ENCODE data around the gene MARCHF7.

DNA sequence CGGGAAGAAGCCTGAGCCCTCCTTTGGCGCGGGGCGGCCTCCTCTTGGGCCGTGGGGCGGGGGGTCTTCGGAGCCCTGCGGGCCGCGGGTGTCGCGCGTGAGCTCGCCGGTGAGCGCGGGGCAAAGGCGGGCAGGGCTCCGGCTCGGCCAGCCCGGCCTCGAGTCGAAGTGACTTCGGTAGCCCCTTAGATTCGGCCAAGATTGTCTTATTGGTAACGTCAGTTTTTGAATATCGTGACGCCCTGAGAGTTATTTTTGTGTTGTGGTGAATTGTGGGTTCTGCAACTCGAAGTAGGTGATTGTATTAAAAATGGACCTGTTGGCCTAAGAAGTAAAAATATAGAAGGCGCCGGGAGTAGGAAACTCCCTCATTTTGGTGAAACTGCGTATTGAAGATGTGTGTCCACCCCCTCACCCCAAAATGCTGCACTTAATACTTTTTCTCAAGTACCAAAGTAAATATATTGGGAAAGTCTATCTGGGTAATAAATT, 669 bp downstream of the MARCHF7 start:
- TF ChIP-seq YY1 (IDR thresholded peaks at IDR 0.05; ENCODE audit: insufficient read depth, insufficient read length) (no peak), ZNF274 (IDR thresholded peaks at IDR 0.05; ENCODE audit: low read depth, low read length) (no peak)
